GM06990 (cell line): Measurements from ENCODE around the gene BRPF3.
A peak's percentile ranks its signal among the peaks of the same experiment; 100 is the strongest.

Source experiments
- DNase-seq: peaks from one replicate; pipeline ENCODE4 v3.0.0-alpha.2; 2011; ENCODE audit not compliant: insufficient read length; ENCODE audit errors: extremely low read depth
- H3K27me3 ChIP-seq: replicated peaks from 2 replicates; pipeline ENCODE4 v1.6.0; 2011; ENCODE audit warnings: low read length; ENCODE audit not compliant: control insufficient read depth, insufficient read depth
- H3K36me3 ChIP-seq: 2 replicates; pipeline ENCODE4 v1.5.1; 2011; ENCODE audit warnings: low read length; ENCODE audit not compliant: control insufficient read depth, insufficient read depth
- H3K4me3 ChIP-seq: replicated peaks from 2 replicates; pipeline ENCODE4 v1.5.1; 2011; ENCODE audit warnings: low read depth, mild to moderate bottlenecking, control low read depth, low read length
- TF ChIP-seq, protein P1 (sequence below): IDR thresholded peaks from 2 replicates; pipeline ENCODE4 v1.5.1; 2011; ENCODE audit warnings: low read length, control low read depth, mild to moderate bottlenecking, inconsistent platforms; ENCODE audit not compliant: insufficient read depth, poor library complexity, severe bottlenecking

The BRPF3 gene

DNA sequence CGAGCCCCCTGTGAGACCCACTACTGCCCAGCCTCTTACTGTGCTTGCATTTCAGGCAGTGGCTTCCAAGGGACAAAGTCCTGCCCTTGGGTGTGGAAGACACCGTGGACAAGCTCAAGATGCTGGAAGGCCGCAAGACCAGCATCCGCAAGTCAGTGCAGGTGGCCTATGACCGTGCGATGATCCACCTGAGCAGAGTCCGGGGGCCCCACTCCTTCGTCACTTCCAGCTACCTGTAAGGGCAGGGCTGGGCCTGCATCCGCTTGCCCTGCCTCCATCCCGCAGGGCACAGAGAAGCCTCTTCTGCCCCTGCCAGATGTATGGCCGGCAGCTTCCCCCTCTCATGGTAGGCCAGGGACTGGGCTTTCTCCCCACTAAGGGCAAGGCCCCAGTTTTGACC lies 33.8 kb downstream of the BRPF3 start:
- Histone ChIP-seq H3K27me3 (no peaks in the 10 kb centered on the region), H3K4me3 (no peak overlapping the region), H3K36me3 (peaks cover 10% of the 10 kb centered on the region)
- TF ChIP-seq, protein P1, sequence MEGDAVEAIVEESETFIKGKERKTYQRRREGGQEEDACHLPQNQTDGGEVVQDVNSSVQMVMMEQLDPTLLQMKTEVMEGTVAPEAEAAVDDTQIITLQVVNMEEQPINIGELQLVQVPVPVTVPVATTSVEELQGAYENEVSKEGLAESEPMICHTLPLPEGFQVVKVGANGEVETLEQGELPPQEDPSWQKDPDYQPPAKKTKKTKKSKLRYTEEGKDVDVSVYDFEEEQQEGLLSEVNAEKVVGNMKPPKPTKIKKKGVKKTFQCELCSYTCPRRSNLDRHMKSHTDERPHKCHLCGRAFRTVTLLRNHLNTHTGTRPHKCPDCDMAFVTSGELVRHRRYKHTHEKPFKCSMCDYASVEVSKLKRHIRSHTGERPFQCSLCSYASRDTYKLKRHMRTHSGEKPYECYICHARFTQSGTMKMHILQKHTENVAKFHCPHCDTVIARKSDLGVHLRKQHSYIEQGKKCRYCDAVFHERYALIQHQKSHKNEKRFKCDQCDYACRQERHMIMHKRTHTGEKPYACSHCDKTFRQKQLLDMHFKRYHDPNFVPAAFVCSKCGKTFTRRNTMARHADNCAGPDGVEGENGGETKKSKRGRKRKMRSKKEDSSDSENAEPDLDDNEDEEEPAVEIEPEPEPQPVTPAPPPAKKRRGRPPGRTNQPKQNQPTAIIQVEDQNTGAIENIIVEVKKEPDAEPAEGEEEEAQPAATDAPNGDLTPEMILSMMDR, result no peak
- no peak for DNase-seq

DNA sequence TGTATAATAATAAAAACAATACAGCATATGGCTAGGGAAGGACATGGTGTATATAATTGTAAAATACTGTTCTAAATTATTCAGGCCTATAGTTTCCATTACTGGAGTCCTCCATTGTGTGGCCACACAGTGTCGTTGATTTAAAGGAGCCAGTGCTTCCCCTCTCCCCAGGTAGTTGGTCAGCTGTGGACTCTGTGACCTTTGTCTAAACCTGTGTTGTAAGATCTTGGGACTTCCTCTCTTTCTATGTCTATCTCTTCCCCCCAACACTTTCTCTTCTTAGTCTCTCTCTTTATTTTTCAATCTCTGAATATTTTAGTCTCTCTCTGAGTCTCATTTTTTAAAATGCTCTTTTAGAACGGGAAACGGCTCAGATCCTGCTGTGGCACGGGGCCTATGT lies 35.6 kb downstream of the BRPF3 start:
- DNase-seq, result no peak

DNA sequence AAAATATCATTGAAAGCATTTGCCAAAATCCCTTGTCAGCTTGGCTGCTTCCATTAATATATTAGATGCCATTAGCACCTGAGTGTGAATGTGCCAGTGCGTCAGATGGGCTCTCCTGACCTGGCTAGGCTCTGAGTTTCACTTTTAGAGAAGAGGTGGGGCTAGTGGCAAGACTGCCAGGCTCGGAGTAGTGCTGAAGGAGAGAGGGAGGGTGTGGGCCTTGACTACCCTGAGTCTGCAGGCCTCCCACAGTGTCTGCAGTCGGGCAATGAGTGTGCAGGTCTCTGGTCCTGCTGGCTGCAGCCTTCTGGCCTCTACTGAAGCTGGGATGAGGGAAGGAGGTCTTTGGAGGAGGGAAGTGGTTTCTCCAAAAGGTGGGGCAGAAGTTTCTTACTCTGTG lies 38.8 kb downstream of the BRPF3 start:
- Histone ChIP-seq H3K4me3 (no peak overlapping the region), H3K36me3 (peaks cover 2% of the 10 kb centered on the region; the same call in 1 of the 2 replicates), H3K27me3 (no peaks in the 10 kb centered on the region)
- TF ChIP-seq, protein P1, result no peak
- DNase-seq, result no peak

More for the DNA sequence above, 35.6 kb downstream of the BRPF3 start:
- H3K27me3 ChIP-seq, result no peaks in the 10 kb centered on the region
- TF ChIP-seq, protein P1, result no peak
- H3K36me3 ChIP-seq, result peaks cover 10% of the 10 kb centered on the region
- no peak overlapping the region for H3K4me3 ChIP-seq

DNA sequence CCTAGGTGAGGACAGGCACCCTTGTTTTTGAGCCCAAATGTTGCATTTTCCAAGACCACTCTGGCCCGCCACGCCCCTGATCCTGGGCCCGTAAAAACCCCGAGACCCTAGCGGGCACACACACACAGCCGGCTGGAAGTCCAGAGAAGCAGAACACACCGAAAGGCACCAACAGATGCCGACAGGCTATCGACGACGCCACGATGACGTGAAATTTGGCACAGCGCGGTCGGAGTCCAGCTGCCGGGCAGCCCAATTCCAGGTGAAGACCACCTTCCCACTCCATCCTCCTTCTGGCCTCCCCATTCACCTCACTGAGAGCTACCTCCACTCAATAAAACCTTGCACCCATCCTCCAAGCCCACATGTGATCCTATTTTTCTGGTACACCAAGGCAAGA lies 39.3 kb downstream of the BRPF3 start:
- no peak for DNase-seq
- Histone ChIP-seq H3K36me3 (peaks cover 2% of the 10 kb centered on the region; the same call in 1 of the 2 replicates), H3K27me3 (no peaks in the 10 kb centered on the region), H3K4me3 (no peak overlapping the region)
- TF ChIP-seq, protein P1, result no peak

DNA sequence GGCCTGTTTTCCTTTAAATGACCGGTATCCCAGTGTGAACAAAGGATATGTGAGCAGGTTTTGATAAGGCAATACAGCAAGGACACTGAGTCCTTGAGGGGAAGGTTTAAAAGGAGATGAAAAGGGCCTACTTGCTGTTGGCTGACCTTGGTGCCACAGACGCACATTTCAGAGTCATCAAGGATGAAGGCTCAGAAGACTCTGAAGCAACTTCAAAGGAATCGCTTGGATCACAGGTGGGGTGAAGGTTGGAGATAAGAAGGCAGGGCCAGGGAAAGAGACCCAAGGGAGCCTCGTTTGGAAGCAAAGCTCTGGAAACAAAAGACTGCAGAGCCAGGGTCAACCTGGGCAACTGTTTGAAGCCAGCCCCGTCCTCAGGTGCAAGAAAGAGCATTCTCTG lies 43.2 kb downstream of the BRPF3 start:
- Histone ChIP-seq H3K27me3 (no peaks in the 10 kb centered on the region; the same call in 1 of the 2 replicates), H3K36me3 (no peaks in the 10 kb centered on the region), H3K4me3 (no peak overlapping the region)
- TF ChIP-seq, protein P1, result no peak
- no peak for DNase-seq

DNA sequence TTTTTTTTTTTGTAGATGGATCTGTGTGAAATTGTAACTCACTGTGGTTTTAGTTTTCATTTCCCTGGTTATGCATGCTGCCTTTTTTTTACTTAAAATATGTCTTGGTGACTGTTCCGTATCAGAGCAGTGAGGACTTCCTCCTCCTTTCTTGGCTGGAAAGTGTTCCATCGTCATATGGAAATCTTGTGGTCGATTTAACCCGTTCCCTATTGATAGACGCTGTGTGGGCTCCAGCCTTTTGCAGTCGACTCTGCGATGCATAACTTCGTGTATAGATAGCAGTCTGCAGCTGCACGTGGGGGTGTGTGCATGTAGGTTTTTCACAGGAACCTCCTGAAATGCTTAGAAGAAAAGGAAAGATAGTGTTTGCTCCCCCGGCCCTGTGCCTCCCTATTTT lies 45.2 kb downstream of the BRPF3 start:
- no peak overlapping the region; the same call in 1 of the 2 replicates for H3K4me3 ChIP-seq
- H3K27me3 ChIP-seq, result no peaks in the 10 kb centered on the region; the same call in 1 of the 2 replicates
- TF ChIP-seq, protein P1, result no peak
- H3K36me3 ChIP-seq, result no peaks in the 10 kb centered on the region
- peak; percentile 70 for DNase-seq
